Activated CD8-positive, alpha-beta memory T cell treated with anti-CD3 and anti-CD28 coated beads for 24 hours (primary cell): ENCODE measurements around the gene NPHP1.
A peak's percentile ranks its signal among the peaks of the same experiment; 100 is the strongest.
"Not testable (repeated sequence)": the region's sequence is repeated elsewhere in the genome, so short reads cannot be mapped to it uniquely, and the experiment has no call there.

Experiments
- DNase-seq: peaks from one replicate; pipeline ENCODE4 v3.0.0-alpha.2; 2020

NPHP1 gene

DNA sequence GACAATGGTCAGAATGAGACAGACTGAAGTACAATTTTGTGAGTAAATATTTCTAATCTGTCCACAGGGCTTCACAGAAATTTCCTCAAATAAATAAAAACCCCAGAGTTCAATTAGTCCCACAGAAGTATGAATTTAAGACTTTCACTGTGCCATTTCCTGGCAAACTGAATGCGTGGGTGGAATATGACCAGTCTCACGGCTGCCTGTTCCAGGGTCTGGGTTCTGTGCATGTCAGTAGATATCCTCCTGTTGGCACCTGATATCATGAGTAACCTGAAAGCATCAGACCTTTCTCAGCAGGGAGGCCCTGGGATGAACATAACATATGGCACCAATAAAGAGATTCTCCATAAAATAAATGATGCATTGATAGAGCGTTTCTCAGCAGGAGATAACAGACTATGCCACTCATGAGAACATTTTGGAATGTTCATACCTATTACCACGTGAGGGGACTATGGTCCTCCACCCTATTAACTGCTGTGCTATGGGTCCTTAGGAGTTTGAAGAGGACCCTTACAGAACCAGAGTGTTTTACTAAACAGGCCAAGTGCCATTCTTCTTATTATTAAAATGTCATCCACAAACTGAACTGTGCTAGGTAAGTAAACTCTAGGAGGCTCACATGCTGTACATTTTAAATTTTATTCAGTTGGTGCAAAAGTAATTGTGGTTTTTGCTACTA lies 78.6 kb downstream of the NPHP1 start:
- no peak for DNase-seq

DNA sequence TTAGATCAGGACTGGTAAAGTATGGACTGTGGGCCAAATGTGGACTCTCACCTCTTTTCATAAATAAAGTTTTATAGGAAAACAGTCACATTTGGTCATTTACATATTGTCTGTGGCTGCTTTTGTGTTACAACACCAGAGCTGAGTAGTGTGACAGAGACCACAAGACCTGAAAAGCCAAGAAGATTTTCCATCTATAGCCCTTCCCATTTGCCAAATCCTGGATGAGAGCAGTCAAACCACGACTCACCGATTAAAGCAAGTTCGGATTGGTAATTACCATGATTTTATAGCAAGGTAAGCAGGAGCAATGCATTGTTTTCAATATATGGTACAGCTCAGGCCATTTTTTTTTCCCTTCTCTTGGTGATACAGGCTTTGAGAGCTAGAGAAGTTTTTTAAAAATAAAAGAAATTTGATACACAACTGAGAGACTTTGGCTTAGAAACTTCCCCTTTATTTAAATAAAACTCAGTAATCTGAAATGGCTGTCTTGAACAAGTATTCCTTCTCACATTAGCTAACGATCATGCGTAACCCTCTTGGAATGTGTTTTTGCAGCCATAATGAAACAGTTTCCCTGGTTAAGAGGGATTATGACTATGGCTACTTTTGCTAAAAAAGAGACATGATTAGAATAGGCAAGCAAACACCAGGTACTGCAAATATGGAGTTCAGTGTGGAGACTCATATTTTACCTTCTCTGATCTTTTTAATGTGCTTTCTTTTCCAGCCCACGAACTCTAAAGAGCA lies 79.7 kb downstream of the NPHP1 start:
- no peak for DNase-seq

DNA sequence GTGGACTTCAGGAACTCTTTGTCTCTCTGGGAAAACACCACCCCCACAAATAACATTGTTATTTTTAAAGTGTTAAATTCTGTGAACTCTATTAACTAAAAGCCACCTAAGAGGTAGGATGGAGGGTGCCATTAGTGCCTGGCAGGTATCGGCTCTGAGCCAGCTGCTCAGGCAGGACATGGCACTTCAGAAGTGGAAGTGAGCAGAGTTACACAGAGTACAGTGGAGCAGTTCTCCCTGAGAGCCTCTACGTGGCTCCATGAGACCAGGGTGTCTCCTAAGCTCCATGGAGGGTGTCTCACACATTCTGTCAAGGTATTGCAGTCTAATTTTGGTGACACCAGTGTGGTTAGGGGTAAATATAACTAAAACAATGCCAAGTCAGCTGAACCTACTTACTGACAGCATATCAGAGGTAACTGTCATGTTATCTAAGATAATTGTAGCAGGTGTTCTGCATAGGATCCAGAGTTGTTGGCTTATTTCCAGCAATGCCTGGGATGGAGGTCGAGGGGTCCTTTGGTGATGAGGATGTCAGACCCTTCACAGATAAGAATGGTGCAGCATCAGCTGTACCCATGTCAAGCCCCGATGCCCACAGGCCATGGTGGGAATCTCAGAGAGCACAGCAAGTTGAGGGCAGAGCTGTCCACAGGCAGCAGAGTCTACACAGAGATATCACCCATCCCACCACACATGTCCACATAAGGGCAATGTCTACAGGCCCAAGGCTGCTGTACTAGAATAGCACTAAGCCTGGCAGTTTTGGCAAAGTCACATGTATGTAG lies 80.6 kb downstream of the NPHP1 start:
- no peak for DNase-seq

DNA sequence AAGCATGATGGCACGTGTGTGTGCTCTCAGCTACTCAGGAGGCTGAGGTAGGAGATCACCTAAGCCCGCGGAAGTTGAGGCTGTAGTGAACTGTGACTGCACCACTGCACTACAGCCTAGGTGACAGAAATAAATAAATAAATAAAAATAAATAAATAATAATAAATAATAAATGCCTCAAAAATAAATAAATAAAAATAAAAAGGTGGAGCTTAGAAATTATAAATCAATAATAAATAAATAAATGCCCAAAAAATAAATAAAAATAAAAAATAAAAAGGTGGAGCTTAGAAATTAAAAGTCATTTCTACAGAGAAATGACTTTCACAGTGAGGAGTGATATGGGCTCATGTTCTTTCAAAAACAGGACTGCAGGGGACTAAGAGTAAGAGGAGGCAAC lies 83.2 kb downstream of the NPHP1 start:
- no peak for DNase-seq

DNA sequence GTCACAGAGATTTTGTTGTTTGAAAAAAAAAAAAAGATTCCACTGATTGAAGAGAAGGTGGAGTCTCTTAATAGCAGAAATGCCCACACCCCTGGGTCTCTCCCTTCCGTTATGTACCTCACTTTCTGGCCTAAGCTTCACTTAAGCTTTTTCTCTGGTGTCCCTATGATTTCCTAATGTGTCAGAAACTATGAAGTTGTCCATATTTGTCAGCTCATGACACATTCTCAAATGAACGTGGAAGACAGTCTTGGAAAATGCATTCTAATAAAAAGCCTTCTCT lies 83.8 kb downstream of the NPHP1 start:
- no peak for DNase-seq

DNA sequence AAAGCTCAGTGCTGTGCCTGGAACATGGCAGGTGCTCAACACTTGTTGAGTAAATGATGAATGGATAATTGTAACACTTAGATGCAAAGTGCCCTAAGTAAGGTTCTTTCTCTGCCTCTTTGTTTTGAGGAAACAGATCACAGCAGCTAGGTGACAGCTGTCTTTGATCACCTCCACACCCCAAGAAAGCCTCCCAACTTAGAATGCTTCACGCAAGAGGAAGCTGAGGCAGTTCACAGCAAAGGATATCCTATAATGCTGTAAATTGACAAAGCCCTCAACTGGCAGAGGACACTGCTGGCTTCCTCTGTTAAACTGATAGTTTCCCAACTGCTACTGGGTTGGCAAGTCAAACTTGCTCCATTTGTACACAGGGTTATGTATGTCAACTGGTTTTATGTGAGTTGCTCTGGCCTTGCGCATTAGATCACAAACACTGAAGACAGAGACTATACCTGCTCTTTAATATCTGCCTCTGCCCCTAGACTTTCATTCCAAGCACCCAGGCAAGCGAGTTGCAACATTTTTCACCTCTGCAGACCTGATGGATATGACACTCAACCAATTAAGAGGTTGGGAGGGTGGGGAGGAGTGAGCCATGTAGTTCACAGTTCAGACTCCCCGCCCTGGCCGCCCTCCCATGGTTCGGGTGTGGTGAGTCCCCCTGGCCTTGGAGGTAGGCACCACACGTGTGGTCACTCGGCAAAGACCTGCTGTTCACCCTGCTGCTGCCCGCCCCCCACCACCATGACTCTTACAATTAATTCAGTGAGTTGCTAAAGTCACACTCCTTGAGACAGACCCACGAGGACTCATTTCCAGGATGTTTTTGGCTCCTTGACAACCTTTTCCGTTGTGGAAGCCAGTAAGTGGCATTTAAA lies 84.4 kb downstream of the NPHP1 start:
- DNase-seq = no peak

DNA sequence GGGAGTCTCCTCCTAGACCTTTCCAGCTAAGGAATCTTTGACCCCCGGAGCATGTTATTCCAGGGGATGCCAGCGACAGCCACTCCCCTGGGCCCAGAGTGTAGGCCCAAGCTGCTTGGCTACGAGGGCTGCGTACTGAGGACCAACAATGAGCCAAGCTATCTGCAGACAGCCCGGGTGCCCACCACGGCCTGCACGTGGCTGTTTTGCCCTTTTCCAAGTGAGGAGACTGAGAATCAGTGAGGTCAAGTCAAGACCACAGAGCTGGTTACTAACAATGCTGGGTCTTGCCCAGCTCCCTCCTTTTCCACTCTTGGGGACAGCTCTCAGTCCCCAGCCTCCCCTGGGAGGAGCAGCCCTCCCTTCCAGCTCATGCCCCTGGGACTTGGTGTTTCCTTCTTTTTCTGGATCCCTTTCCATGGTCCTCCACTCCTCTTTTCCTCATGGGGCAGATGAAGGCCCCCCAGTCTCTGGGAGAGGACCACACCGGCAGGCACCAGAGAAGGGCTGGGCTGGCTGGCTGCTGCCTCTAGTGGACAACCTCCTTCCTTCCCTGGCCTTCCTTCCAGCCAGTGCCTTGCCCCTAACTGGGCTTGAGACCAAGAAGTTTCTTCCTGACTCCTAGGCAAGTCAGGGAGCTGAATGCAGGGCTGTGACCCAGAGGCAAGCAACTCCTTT lies 88.6 kb downstream of the NPHP1 start:
- peak; percentile 56 for DNase-seq

DNA sequence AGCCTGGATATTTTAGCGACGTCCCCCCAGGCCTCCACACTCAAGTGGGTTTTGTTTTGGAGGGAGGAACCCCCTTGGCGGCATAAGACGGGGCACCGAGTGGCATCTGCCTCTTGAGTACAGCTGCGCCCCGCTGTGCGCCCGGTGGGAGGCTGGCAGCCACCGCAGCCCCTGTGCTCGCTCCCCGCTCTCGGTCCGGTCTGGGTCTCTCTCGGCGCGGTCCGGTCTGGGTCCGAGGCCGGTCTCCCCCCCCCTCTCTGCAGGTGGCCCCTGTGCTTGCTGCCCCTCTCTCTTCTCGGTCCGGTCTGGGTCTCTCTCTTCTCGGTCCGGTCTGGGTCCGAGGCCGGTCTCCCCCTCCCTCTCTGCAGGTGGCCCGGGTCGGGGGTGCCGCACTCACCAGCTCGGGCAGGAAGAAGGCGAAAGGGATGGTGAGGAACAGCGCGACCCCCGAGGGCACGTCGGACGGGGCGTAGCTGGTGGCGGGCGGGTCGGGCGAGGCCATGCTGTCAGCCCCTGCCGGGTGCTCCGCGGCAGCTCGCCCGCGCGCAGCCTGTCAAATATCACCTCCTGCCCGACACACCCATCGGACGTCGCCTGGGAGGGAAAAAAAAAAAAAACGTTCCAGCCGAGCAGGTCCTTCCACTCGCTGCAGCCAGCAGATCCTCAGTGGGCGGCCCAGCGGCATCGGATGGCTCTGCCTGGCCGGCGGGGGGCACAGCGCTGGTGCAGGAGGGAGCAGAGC lies 89.4 kb downstream of the NPHP1 start, which contains the start of gene MALL:
Gene MALL, minus strand, starts transcription at position 532 of the 742 bp plus-strand sequence. Its CDS starts 30 bp downstream, at position 502.
- no peak for DNase-seq

DNA sequence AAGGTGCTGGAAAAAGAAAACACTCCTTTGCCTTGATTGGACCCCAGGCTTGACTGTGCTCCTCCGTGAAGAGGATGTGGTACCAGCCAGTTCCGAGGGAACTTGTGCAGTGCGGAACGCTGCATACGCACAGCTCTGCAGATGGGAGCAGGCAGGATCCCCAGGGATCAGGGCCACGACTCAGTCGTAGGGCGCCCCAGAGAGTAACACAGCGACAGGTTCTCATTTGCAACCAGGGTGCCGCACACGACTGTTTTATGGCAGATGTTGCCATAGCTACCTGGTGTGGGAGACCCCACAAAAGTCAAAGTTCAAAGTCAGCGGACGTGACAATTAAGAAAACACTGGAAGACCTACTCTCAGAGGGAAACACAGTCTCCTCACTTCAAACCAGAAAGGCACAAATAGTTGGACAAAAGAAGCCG lies 90.0 kb downstream of the NPHP1 start:
- DNase-seq = no peak

DNA sequence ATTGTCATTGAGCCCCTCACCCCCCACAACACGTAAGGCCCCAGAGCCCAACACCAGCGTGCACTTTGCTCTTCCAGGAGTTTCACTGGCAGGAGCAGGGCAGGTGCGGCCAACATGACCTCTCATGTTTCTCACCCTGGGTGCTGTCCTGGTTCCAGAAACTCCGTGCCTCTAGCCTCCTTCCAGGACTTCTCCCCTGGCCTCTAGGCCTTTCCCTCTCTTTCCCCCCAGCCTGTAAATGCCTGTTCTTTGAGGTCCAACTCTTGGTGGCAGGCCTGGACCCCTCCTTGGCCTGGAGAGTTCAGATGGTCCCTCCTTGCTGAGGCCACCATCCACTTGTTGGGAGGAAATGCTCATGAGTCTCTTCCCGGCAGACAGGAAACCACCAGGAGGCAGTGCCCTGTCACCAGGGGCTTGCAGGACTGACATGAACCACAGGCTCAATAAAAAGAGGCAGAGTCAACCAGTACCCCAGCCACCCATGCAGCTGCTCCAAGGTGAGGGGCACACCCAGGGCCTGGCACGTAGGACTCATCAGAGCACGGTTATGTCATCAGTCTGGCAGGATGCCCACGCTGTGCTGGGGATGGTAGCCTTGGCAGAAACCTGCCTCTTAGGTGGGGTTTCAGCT lies 90.7 kb downstream of the NPHP1 start:
- peak; percentile 52 for DNase-seq

DNA sequence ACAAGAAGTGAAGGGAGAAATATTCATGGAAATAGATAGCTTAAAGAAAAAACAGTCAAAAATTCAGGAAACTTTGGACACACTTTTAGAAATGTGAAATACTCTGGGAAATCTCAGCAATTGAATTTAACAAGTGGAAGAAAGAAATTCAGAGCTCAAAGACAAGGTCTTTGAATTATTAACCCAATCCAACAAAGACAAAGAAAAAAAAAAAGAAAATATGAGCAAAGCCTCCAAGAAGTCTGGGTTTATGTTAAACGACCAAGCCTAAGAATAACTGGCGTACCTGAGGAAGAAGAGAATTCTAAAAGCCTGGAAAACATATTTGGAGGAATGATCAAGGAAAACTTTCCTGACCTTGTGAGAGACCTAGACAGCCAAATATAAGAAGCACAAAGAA lies 96.5 kb downstream of the NPHP1 start:
- DNase-seq = not testable (repeated sequence)

DNA sequence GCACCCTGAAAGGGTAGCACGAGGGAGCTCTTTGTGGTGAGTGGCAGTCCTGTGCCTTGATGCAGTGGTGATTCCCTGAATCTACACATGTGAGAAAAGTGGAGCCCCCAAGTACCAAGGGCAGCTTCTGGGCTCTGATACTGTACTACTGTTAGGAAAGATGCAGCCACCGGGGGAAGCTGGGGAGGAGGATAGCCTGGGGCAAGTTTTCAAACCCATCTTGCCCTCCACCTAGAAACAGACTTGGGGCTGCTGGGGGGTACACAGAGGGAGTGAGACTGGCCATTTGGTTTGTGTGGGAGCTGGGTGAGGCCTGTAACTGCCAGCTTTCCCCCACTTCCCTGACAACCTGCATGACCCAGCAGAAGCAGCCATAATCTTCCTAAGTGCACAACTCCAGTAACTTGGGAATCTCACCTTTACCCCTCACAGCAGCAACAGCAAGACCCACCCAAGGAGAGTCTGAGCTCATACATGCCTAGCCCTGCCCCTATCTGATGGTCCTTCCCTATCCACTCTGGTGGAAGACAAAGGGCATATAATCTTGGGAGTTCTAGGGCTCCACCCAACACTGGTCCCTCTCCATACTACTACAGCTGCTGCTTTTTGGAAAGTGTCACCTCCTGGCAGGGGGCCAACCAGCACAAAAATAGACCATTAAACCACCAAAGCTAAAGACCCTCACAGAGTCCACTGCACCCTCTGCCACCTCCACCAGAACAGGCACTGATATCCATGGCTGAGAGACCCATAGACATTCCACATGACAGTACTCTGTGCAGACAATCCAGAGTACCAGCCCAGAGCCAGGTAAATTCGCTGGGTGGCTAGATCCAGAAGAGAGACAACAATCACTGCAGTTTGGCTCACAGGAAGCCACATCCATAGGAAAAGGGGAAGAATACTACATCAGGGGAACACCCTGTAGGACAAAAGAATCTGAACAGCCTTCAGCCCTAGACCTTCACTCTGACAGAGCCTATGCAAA lies 97.4 kb downstream of the NPHP1 start:
- no peak for DNase-seq

DNA sequence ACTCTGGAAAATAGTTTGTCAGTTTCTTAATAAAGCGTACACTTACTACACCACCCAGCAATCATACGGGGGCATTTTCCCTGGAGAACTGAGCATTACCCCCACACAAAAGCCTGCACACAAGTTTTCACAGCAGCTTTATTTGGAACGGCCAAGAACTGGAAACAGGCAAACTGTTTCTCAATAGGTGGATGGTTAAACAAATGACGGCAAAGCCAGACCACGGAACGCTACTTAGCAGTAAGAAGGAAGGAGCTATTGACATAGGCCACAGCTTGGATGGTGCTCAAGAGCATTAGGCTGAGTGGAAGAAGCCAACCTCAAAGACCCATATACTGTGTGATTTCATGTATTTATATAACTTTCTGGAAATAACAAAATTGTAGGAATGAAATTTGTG lies 98.2 kb downstream of the NPHP1 start:
- no peak for DNase-seq

DNA sequence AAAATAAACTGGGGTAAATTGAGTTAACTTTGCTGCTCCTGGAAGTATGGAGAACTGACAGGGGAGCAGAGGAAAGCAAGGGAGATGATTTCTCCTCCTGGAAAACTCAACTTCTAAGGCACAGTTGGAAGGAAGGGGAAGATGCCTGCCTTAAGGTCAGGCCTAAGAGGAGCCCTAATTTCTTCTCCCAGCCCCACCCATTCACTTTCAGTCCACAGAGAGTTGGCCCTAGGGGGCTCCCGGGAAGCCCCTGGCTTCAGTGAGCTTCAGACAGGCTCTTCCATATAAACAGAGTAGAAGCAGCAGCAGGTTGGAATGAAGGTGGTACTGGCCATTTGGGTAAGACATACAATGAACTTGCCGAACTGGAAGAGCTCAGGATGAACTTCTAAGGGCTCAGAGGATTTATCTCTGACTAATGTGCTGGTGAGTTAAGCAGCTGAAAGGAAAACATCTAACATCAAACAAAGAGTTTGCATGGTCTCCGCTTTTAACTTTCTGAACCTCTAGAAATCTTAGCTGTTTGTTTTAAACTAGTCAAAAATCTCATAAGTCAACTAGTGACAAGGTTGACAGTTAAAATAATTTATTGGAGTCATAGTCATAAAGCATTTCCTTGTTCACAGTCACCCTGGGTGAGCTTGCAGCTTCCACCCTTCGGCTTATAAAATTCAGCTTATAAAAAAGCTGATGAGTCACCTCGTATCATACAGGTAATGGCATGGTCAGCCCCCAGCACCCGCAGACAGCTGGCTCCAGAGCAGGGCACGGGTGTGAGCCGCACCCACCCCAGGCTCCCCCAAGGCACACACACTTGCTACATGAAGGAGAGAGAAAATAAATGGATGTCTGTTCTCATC lies 99.0 kb downstream of the NPHP1 start:
- DNase-seq = no peak

DNA sequence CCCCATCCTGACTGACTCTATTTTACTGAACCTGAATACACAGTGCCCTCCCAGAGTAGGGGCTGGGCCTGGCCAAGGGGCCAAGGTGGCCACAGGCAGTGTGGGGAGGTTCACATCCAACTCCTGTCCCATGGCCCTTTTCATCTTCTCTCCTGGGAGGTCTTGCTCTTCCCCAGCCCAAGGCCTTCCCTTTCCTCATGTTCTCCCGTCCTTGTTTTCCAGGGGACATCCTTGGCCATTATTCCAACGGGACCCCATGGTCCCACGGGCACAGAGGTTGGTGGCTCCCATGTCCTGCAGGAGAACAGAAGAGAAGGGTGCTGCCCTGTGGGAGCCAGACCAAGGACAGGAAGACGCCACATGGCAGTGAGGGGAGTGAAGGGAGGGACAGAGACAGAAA lies 99.6 kb downstream of the NPHP1 start:
- DNase-seq = no peak

DNA sequence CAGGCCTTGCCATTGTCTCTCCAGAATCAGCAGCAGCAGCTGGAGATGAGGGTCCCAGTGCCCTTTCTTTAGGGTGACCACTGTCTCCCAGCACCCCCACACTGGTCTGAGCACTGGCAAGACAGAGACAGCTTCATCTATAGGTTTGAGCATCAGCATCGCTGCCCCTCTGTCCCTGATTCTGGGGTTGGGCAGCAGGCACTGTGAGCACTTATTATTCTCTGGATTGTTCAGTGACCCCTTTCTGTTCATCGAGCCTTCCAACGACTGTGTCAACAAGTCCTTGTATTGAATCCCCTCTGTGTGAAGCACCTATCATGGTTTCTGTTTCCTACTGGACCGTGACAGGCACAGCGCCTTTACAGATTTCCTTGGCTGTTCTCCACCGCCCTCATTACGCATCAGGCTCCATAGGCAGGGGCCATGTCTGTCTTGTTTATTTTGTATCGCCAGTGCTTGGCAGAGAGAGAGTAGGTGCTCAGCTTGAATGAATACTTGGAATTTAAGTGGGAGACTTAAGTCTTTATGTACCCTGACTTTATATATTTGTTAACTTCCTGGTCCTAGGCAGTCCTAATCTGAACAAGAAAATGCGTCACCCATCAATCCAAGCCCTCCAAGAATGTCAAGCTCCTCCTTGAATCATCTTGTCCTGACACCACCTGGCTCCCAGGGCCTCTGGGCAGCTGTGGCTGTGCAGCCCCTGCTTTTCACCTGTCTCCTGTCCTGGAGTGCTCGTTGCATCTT lies 100.6 kb downstream of the NPHP1 start:
- no peak for DNase-seq

DNA sequence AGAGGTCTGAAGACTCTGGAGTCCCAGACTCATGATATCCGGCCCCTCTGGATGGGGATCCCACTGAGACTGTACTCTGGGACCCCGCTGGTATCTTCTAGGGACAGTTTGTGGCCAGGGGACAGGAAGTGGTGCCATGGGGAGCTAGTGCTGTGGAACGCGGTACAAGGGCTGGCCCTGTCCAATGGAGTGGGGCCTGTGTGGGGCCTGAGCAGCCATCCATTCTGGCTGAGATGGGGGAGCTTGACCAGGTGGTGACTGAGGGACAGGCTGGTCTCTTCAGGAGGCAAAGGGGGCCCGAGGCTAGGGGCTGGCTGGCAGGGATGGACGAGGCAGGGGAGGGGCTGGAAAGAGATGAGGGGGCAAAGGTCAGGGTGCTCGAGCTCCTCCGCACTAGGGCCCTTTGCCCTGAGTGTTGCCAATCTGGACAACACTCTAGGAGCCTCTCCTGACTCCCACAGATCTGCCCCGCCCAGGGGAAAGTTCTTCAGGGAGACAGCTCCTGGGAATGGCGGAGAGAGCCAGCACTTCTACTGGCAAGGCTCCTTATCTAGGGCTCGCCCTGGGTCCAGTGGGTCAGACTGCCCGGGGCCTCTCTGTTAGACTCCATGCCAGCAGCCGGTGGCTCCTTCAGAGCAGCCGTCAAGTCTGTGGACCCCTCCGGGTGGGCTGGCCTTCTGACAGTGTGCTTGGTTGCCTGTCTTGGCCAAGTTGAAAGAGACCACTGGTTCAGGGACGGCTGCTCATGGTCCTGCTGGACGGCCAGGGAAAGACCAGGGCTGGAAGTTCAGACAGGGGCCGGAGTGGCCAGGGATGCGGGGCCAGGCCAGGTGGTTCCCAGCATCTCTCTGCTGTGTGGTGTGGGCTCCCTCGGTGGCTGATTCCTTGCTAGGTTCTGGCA lies 101.5 kb downstream of the NPHP1 start:
- no peak for DNase-seq
